SKM-1 (cell line): ENCODE data around the gene DHX34.
"Not testable (repeated sequence)": the region's sequence is repeated elsewhere in the genome, so short reads cannot be mapped to it uniquely, and the experiment has no call there.

Source experiments
- DNase-seq: peaks from one replicate; lab custom pipeline; 2025; ENCODE audit not compliant: unreplicated experiment; lab: John Stamatoyannopoulos, UW

Gene DHX34, protein sequence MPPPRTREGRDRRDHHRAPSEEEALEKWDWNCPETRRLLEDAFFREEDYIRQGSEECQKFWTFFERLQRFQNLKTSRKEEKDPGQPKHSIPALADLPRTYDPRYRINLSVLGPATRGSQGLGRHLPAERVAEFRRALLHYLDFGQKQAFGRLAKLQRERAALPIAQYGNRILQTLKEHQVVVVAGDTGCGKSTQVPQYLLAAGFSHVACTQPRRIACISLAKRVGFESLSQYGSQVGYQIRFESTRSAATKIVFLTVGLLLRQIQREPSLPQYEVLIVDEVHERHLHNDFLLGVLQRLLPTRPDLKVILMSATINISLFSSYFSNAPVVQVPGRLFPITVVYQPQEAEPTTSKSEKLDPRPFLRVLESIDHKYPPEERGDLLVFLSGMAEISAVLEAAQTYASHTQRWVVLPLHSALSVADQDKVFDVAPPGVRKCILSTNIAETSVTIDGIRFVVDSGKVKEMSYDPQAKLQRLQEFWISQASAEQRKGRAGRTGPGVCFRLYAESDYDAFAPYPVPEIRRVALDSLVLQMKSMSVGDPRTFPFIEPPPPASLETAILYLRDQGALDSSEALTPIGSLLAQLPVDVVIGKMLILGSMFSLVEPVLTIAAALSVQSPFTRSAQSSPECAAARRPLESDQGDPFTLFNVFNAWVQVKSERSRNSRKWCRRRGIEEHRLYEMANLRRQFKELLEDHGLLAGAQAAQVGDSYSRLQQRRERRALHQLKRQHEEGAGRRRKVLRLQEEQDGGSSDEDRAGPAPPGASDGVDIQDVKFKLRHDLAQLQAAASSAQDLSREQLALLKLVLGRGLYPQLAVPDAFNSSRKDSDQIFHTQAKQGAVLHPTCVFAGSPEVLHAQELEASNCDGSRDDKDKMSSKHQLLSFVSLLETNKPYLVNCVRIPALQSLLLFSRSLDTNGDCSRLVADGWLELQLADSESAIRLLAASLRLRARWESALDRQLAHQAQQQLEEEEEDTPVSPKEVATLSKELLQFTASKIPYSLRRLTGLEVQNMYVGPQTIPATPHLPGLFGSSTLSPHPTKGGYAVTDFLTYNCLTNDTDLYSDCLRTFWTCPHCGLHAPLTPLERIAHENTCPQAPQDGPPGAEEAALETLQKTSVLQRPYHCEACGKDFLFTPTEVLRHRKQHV

DNA sequence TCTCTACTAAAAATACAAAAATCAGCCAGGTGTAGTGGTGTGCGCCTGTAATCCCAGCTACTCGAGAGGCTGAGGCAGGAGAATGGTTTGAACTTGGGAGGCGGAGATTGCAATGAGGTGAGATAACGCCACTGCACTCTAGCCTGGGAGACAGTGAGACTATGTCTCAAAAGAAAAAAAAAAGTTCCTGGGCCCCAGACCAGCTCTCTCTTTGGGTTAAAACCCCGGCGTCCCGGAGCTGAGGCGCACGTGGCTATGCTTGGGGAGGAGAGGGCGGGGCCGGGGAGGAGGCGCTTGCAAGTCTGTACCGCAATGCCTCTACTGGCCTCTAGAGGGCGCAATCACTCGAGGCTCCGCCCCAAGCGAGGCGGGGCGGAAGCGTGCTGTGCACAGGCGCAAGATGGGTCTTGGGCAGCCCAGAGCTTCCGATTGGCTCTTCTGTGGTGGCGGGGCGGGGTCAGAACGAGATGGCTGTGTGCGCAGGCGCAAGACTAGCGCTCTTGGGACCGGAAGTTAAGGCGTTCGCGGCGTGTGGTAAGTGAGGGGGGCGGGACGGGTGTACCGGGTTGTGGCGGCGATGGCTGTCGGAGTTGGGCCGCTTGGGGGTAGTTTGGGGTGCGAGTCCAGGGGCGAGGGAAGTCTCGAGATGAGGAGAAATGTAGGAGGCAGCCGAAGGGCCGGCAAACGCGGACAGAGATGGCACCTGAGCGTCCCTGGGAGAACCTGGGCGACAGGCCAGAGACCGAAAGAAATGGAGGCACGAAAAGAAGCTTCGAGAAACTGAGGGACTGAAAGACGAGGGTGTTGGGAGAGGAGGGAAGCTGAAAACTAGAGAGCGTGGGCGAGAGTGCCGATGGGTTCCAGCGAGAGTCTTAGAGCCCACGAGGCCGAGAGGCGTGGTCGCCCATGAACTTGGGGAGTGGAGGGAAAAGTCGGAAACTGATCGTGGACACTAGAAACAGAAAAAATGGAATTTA, at the start of gene DHX34:
Gene DHX34, plus strand, starts transcription at position 497 of the 977 bp plus-strand sequence. CDS start 3,716 bp downstream, outside the sequence.
- DNase-seq: peak; percentile 72

GRCh38 chr19:47300867-47301266, 48.2 kb upstream of the DHX34 start:
- DNase-seq: not testable (repeated sequence)

DNA sequence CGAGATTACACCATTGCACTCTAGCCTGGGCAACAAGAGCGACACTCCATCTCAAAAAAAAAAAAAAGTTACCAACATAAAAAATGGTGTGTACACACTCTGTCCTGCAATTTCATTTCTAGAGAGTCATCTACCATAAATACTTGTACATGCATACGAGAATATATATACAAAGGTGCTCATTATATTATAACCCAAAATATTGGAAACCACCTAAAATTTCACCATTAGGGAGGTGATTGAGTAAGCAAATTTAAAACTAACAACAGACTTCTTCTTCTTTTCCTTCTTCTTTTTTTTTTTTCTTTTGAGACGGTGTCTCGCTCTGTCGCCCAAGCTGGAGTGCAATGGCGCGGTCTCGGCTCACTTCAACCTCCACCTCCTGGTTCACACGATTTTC, 46.9 kb upstream of the DHX34 start:
- DNase-seq: no peak

- DNase-seq: no peak
Measured at GRCh38 chr19:47303966-47304365, 45.1 kb upstream of the DHX34 start.

GRCh38 chr19:47305309-47305751, 43.8 kb upstream of the DHX34 start:
- no peak for DNase-seq

DNA sequence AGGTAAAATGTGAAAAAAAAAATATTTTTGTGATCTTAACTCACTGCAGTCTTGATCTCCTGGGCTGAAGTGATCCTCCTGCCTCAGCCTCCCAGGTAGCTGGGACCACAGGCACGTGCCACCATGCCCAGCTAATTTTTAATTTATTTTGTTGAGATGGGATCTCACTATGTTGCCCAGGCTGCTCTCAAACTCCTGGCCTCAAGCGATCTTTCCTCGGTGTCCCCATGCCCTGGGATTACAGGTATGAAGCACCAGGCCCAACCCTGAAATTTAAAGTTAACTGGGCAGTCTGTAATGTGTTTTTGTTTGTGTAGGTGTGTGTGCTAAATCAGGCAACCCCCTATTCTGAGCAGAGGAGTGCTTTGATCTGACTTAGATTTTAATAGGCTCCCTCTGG, 42.8 kb upstream of the DHX34 start:
- DNase-seq: no peak

GRCh38 chr19:47309038-47309437, 40.1 kb upstream of the DHX34 start:
- no peak for DNase-seq

DNA sequence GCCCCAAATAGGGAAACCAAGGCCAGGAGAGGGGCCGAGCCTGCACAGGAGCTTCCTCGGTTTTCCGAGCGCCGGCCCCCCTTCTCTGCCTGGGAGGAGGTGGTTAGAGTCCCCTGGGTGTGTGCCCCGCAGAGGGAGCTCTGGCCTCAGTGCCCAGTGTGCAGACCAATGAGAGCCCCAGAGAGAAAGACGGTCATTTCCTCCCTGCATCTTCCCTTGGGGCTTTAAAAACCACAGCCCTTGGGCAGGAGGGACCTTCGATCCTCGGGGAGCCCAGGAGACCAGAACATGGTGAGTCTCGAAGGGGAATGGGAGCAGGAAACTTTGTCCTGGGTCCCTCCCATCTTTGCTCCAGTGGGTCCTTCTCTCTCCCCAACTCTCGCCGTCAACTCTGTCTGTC, 39.5 kb upstream of the DHX34 start, which contains the start of gene C5AR1:
Gene C5AR1, plus strand, starts transcription at position 254 of the 400 bp plus-strand sequence. Its CDS starts 35 bp downstream, at position 289.
- DNase-seq: no peak

GRCh38 chr19:47310323-47310722, 38.8 kb upstream of the DHX34 start:
- DNase-seq: no peak

GRCh38 chr19:47310819-47311218, 38.3 kb upstream of the DHX34 start:
- peak; percentile 36 for DNase-seq

- no peak for DNase-seq
Measured at GRCh38 chr19:47312366-47313006, 36.6 kb upstream of the DHX34 start.

GRCh38 chr19:47313754-47314295, 35.3 kb upstream of the DHX34 start:
- no peak for DNase-seq

DNA sequence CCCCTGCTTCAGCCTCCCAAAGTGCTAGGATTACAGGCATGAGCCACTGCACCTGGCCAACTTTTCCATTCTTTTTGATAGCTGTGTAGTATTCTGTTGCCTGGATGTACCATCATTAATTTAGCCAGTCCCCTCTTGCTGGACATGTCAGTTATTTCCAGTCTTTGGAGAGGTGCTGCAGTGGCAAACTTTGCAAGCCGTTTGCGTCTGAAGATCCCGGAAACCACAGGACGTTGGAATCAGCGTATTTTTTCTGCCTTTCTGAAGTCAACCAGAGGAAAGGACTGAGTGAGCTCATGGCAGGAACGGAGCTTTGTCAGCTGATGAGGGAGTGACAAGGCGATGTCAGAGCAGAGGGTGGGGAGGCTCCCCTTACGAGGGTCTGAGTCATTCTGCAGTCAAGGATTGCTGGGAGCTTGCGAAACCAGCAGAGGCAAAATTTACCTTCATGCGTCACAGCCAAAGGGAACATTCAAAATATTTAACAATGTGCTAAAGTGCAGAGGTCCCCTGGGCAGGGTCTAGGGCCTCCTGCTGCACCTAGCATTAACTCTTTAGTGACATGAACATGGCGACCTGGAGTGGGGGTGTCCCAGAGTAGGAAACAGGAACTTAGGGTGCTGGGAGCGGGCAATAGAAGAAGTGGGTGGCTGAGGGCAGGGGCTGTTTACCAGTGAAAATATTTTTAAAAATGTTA, 33.8 kb upstream of the DHX34 start:
- peak; percentile 42 for DNase-seq

DNA sequence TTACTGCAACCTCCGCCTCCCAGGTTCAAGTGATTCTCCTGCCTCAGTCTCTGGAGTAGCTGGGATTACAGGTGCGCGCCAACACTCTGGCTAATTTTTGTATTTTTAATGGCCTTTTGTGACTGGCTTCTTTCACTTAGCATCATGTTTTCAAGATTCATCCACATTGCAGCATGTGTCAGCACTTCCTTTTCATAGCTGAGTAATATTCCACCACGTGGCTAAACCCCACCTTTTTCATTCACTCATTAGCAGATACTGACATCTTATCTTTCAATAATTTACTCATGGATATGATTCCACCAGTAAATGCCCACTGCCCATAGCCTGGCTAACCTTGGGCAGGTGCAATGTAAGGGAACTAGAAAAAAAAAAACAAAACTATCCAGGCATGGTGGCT, 32.6 kb upstream of the DHX34 start:
- no peak for DNase-seq

DNA sequence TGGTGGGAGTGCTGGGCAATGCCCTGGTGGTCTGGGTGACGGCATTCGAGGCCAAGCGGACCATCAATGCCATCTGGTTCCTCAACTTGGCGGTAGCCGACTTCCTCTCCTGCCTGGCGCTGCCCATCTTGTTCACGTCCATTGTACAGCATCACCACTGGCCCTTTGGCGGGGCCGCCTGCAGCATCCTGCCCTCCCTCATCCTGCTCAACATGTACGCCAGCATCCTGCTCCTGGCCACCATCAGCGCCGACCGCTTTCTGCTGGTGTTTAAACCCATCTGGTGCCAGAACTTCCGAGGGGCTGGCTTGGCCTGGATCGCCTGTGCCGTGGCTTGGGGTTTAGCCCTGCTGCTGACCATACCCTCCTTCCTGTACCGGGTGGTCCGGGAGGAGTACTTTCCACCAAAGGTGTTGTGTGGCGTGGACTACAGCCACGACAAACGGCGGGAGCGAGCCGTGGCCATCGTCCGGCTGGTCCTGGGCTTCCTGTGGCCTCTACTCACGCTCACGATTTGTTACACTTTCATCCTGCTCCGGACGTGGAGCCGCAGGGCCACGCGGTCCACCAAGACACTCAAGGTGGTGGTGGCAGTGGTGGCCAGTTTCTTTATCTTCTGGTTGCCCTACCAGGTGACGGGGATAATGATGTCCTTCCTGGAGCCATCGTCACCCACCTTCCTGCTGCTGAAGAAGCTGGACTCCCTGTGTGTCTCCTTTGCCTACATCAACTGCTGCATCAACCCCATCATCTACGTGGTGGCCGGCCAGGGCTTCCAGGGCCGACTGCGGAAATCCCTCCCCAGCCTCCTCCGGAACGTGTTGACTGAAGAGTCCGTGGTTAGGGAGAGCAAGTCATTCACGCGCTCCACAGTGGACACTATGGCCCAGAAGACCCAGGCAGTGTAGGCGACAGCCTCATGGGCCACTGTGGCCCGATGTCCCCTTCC, 28.9 kb upstream of the DHX34 start:
- no peak for DNase-seq

- no peak for DNase-seq
Measured at GRCh38 chr19:47321630-47322029, 27.5 kb upstream of the DHX34 start.

DNA sequence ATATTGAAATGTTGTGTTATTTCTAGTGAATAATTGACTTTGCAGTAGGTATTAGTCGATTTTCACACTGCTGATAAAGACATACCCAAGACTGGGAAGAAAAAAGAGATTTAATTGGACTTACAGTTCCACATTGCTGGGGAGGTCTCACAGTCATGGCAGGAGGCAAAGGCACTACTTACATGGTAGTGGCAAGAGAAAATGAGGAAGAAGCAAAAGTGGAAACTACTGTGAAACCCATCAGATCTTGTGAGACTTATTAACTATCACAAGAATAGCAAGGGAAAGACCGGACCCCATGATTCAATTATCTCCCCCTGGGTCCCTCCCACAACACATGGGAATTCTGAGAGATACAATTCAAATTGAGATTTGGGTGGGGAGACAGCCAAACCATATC, 27.1 kb upstream of the DHX34 start:
- DNase-seq: peak; percentile 4

GRCh38 chr19:47323409-47323808, 25.7 kb upstream of the DHX34 start:
- DNase-seq: no peak
